HG03064 (cell line): ENCODE results near the gene ZNF888.
"Not testable (repeated sequence)": the region's sequence is repeated elsewhere in the genome, so short reads cannot be mapped to it uniquely, and the experiment has no call there.

Experiments used
- ATAC-seq: cut with Tn5 transposase; IDR thresholded peaks from one replicate; pipeline ENCODE4 v1.9.1; 2021; ENCODE audit warnings: low read depth; ENCODE audit not compliant: unreplicated experiment

Gene ZNF888

GRCh38 chr19:52942386-52943133, 19.3 kb upstream of the ZNF888 start:
- peak; percentile 76 for ATAC-seq

DNA sequence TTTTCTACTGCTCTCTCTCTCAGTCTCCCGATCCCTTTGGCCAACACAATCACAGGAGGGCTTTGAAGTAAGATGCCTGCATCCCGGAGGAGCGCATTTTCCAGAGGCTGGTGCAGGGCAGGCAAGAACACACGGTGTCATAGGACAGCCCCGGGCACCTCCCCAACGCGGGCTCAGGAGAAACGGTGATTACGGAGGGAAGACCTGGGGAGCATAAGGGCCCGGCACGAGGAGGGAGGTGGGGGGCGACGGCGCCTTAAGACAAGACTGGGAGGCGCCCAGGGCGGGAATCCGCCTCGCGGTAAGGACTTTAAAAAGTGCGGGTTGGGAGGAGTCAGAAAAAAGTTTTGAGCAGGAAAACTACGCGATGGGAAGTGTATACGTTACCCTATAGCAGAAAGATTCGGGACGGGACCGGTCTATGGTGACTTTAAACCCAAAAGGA, 18.7 kb upstream of the ZNF888 start:
- peak; percentile 24 for ATAC-seq

GRCh38 chr19:52941523-52941922, 18.3 kb upstream of the ZNF888 start:
- not testable (repeated sequence) for ATAC-seq

DNA sequence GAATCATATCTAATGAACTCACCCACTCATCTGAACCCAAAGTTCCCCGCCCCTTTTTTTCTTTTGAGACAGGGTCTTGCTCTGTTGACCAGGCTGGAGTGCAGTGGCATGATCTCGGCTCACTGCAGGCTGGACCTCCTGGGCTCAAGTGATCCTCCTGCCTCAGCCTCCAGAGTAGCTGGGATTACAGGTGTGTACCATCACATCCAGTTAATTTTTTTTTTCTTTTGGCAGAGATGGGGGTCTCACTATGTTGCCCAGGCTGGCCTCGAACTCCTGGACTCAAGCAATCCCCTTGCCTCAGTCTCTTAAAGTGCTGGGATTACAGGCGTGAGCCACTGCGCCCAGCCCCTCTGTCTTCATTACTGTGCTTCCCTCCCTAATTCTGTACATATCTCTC, 17.7 kb upstream of the ZNF888 start:
- not testable (repeated sequence) for ATAC-seq

DNA sequence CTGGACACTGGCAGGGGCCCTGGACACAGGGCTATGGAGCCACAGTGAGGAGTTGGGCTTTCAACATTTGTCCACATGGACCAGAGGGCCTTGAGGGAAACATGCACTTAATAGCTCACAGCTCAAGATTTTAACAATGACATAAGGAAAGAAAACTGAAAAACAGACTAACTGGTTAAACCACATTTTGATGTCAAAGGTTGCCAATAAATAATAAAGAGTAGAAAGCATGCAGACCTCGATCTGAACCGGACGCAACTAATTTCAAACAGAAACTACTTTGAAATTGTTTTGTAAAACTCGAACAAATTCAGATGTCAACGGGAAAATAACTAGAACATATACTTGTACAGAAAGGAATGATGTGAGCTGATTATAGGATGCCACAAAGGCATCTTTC, 15.5 kb upstream of the ZNF888 start:
- ATAC-seq: no peak

GRCh38 chr19:52936954-52937325, 13.7 kb upstream of the ZNF888 start:
- no peak for ATAC-seq

- no peak for ATAC-seq
Observed at GRCh38 chr19:52936151-52936953, 13.1 kb upstream of the ZNF888 start.

GRCh38 chr19:52935434-52935833, 12.2 kb upstream of the ZNF888 start:
- ATAC-seq: no peak

GRCh38 chr19:52924641-52925040, 1.4 kb upstream of the ZNF888 start:
- ATAC-seq: not testable (repeated sequence)

DNA sequence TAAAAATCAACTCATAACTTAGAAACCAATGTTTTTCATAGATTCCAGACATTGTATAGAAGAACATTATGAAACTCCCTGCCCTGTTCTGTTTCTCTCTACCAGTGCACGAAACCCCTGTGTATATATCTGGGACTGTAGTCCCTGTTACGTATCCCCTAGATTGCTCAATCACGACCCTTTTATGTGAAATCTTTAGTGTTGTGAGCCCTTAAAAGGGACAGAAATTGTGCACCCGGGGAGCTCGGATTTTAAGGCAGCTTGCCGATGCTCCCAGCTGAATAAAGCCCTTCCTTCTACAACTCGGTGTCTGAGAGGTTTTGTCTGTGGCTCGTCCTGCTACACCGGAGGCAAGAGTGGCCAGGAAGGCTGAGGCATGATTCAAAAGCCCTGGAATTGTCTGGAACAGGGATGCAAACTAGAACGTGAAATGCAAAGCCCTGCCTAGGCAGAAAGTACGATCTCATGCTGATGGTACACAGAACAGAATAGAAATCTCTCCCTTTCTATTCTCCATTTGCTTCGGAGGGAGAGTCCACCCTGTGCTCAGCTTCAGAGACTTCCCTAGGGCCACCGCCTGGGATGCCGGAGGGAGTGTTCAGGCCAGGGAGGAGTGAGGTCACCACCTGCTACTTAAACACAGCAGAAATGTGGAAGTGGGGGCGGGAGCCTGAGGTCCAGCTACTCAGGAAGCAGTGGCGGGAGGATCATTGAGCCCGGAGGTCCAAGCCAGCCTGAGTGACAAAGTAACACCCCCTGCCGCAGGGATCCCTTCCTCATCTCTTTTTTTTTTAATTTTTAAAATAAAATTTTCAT, 758 bp upstream of the ZNF888 start:
- ATAC-seq: no peak

- ATAC-seq: no peak
Observed at GRCh38 chr19:52917531-52917930, 5.7 kb downstream of the ZNF888 start.

DNA sequence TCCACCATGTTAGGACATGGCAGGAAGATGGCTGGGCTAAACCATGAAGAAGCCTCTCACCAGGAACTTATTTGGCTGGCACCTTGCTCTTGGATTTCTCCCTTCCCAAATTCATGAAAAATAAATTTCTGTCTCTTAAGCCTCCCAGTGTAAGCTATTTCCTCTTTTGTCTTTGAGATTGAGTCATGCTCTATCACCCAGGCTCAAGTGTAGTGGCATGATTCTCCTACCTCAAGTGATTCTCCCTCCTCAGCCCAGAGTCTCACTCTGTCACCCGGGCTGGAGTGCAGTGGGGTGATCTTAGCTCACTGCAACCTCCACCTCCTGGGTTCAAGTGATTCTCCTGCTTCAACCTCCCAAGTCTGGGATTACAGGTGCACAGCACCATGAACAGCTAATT, 12.6 kb downstream of the ZNF888 start:
- ATAC-seq: no peak

GRCh38 chr19:52904052-52904780, 19.0 kb downstream of the ZNF888 start:
- not testable (repeated sequence) for ATAC-seq

GRCh38 chr19:52901842-52902241, 21.4 kb downstream of the ZNF888 start:
- ATAC-seq: no peak

- not testable (repeated sequence) for ATAC-seq
Observed at GRCh38 chr19:52898596-52898995, 24.6 kb downstream of the ZNF888 start.

- no peak for ATAC-seq
Observed at GRCh38 chr19:52898101-52898500, 25.1 kb downstream of the ZNF888 start.

- peak; percentile 95 for ATAC-seq
Observed at GRCh38 chr19:52897138-52897935, 25.9 kb downstream of the ZNF888 start, which contains the start of gene ZNF320. TSS of gene ZNF320 (minus strand) at chr19:52897635. CDS start at chr19:52890255, 7,380 bp downstream.

- ATAC-seq: no peak
Observed at GRCh38 chr19:52896431-52897137, 26.6 kb downstream of the ZNF888 start.

- ATAC-seq: no peak
Observed at GRCh38 chr19:52891336-52891735, 31.9 kb downstream of the ZNF888 start.
